Subcutaneous adipose tissue (tissue), 4 donors: ENCODE measurements around the gene ADCY1. TPM values are rescaled to one million over a fixed set of nuclear protein-coding genes. Genes with fewer than 3 reads are reported as not detected.

Source experiments
- total RNA-seq, 4 donors: library from RNA; depleted of rRNA; stranded (reverse); fragments of >200 nt; gene quantifications; one replicate each; pipeline ENCODE4 v1.1.0, GENCODE V29; 2016
- TF ChIP-seq, protein P1 (sequence below): fragments of 450-650 bp; IDR thresholded peaks from one replicate; pipeline ENCODE4 v1.5.1; 2016; ENCODE audit warnings: low read depth, mild to moderate bottlenecking, control low read depth, antibody characterized with exemption, moderate library complexity

Gene ADCY1
- total RNA-seq, 4 donors from 2014 or later = 0.94 to 3.1 (median 1.6) TPM

DNA sequence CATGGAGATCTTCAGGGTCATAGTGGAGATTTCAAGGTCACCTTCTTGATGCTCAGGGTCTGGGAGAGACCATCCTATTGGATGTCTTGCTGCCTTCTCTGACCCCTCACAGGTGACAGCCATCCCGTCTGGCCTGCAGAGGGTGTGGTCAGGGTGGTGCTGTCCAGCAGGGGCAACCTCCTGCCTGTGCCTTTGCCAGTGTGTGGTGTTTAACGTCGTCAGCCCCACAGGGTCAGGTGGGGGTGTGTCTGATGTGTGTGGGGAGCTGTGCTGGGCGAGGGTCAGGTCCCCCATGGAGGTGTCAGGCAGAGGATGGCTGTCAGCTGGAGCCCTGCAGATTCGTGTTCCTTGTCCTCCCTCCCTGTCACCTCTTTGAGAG lies 16.5 kb downstream of the ADCY1 start:
- TF ChIP-seq, protein P1, sequence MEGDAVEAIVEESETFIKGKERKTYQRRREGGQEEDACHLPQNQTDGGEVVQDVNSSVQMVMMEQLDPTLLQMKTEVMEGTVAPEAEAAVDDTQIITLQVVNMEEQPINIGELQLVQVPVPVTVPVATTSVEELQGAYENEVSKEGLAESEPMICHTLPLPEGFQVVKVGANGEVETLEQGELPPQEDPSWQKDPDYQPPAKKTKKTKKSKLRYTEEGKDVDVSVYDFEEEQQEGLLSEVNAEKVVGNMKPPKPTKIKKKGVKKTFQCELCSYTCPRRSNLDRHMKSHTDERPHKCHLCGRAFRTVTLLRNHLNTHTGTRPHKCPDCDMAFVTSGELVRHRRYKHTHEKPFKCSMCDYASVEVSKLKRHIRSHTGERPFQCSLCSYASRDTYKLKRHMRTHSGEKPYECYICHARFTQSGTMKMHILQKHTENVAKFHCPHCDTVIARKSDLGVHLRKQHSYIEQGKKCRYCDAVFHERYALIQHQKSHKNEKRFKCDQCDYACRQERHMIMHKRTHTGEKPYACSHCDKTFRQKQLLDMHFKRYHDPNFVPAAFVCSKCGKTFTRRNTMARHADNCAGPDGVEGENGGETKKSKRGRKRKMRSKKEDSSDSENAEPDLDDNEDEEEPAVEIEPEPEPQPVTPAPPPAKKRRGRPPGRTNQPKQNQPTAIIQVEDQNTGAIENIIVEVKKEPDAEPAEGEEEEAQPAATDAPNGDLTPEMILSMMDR = no peak

DNA sequence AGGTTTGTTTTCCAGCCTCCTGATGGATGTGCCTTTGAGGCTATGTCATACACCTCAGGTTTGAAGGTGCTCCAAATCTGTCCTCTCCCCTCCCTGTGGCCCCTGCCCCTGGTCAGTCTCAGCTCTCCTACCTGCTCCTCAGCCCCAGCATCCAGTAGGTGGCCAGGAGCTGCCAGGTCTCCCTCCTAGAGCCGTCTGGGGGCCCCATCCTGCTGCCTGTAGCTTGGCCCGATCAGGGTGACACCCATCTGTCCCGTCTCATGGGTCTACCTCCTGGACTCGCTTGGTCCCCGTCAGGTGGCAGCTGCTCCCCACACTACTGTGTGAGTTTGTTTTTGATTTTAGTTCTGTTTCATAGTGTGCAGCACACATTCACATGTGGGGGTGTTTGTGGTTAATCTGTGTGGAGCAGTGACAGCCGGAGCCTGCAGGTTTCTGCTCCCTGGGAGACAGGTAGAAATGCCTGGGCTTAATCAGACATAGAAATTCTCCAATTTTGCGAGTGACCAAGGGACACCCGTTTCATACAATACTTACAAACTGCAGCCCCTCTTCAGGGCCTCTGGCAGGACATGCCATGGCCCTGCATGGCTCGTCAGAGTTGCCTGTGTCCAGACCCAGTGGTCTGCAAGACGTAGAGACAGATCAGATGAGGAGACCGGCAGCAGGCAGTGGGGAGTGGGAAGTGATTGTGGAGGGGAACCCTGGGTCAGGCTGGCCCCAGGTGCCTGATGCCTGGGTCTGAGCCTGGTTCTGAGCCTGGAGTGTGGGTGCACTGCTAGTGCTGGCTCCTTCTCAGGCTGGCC lies 17.1 kb downstream of the ADCY1 start:
- TF ChIP-seq, protein P1 = no peak

DNA sequence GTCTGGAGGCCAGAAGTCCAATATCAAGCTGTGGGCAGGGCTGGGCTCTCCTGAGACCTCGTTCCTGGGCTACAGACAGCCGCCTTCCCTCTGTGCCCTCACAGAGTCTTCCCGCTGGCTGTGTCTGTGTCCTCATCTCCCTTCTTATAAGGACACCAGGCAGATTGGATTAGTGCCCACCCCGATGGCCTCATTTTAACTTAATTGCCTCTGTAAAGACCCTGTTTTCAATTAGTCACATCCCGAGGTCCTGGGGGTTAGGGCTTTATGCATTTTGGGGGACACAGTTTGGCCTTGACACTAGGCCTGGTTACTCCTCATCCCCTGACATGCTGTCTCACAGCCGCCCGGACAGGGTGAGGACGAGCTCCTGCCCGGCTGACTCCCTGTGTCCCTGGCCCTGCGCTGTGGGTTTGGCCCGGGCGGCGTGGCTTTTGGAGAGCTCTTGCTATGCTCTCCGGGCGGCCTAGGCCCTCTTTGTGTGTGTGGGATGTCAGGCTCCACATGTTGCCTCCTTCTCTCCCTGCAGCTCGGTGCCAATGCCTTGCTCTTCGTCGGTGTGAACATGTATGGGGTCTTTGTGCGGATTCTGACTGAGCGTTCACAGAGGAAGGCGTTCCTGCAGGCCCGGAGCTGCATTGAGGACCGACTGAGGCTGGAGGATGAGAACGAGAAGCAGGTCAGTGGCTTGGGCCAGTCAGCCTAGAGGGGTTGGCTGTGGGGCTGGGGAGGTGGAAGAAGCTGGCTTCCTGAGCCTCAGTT lies 18.2 kb downstream of the ADCY1 start:
- TF ChIP-seq, protein P1 = no peak

DNA sequence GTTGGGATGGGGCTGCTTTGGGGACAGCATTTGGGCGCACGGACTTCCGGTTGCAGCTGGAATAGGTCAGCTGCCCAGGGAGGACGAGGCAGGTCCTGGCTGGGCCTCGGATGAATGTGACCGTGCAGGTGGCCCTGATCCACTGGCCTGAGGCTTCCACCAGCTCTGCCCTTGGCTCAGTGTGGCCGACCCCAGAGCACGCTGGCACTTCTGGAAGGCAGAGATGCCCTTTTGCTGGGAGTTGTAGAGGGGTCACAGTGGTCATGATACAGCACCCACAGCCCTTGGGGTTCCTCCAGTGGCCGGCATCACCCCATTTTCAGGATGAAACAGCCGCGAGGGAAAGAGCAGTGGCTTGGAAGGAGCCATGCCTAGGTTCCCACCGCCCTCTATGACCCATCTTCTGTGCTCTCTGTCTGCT lies 19.0 kb downstream of the ADCY1 start:
- TF ChIP-seq, protein P1 = no peak

DNA sequence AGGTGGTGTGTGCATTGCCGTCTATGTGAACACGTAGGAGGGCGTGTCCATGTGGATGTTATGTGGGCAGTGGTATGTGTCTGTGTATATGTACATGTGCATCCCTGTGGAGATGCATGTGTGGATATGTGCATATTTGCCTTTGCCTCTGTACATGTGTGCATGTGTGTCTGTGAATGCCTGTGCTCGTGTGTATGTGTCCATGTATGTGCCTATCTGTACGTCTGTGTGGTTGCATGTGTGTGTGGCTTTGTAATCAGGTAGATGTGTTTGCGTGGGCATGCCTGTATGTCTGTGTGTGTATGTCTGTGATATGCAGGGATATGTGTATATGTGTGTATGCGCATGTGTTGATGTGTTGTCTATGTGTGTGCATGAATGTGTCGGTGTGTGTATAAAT lies 19.7 kb downstream of the ADCY1 start:
- TF ChIP-seq, protein P1 = no peak

DNA sequence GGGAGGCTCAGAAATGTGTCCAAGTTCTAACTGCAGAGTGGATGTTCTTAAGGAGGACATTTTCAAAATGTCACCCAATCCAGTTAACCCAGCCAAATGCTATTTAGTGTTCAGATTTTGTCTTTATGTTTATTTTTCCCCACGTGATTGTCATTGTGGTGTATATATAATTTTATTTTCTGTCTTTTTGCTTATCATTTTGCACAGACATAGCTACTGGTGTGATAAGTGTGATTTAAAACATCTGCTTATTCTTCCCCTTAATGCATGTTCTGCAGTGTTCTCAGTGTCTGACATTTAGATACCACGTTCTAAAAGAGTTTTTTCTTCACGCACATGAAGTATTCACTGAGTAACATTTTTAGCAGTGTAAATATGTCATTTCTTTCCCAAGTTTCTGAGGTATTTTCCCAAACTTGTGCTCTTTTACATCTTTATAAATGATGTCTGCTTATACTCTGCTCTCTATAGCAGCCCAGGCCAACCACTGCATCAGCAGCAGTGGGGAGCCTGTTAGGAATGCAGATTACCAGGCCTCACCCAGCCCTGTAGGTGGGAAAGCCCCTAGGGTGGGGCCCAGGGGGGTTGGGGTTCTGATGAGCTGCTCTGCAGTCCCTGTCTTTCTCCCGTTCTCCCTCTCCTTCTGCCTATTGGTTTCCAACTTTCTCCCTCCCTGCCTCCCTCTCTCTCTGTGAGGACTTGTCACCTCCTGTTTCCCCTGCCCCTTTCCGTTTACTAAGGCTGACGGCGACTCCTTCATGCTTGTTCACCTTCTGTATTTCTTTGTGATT lies 20.8 kb downstream of the ADCY1 start:
- TF ChIP-seq, protein P1 = no peak
